Measurements from ENCODE around the gene STIL. TPM values are rescaled to one million over a fixed set of nuclear protein-coding genes. Genes with fewer than 3 reads are reported as not detected.
"Not testable (repeated sequence)": the region's sequence is repeated elsewhere in the genome, so short reads cannot be mapped to it uniquely, and the experiment has no call there.

The STIL gene
- total RNA-seq = 4.7 TPM

GRCh38 chr1:47313915-47314664 lies at the start of gene STIL:
Gene STIL (minus strand): TSS chr1:47314147. CDS start chr1:47310319, 3,828 bp downstream.
- Histone ChIP-seq H3K27me3 (ENCODE audit: control insufficient read depth in 3 of 3, insufficient read depth in 3 of 3, low read length in 3 of 3) (no peaks in the 10 kb centered on the region), H3K4me3 (ENCODE audit: low read length in 3 of 3) (peak within 1 kb of the TSS; percentile 85 to 90 (median 89)), H3K9me3 (ENCODE audit: control insufficient read depth in 3 of 3, low read length in 3 of 3) (no peaks in the 10 kb centered on the region), H3K4me1 (ENCODE audit: control insufficient read depth in 3 of 3, insufficient read depth in 3 of 3, low read length in 3 of 3) (peaks cover 6 to 8% (median 7%) of the 10 kb centered on the region in 3 donors), H3K9ac (ENCODE audit: low read depth in 1 of 3, low read length in 3 of 3) (peak within 1 kb of the TSS; percentile 73 to 81 (median 80)), H3K27ac (ENCODE audit: low read depth, low read length) (peak within 1 kb of the TSS; percentile 58), H3K36me3 (ENCODE audit: control insufficient read depth in 3 of 3, insufficient read depth in 3 of 3, low read length in 3 of 3) (no peaks in the 10 kb centered on the region)

- Histone ChIP-seq H3K27me3 (ENCODE audit: control insufficient read depth in 3 of 3, insufficient read depth in 3 of 3, low read length in 3 of 3) (no peaks in the 10 kb centered on the region), H3K9ac (ENCODE audit: low read depth in 1 of 3, low read length in 3 of 3) (no peak overlapping the region), H3K9me3 (ENCODE audit: control insufficient read depth in 3 of 3, low read length in 3 of 3) (no peaks in the 10 kb centered on the region), H3K4me1 (ENCODE audit: control insufficient read depth in 3 of 3, insufficient read depth in 3 of 3, low read length in 3 of 3) (peaks cover 0 to 2% (median 2%) of the 10 kb centered on the region in 3 donors), H3K4me3 (ENCODE audit: low read length in 3 of 3) (no peak overlapping the region), H3K27ac (ENCODE audit: low read depth, low read length) (no peak overlapping the region), H3K36me3 (ENCODE audit: control insufficient read depth in 3 of 3, insufficient read depth in 3 of 3, low read length in 3 of 3) (no peaks in the 10 kb centered on the region)
Measured at GRCh38 chr1:47362828-47363227, 48.9 kb upstream of the STIL start.

GRCh38 chr1:47361380-47361779 lies 47.4 kb upstream of the STIL start:
- peaks cover 0 to 2% (median 2%) of the 10 kb centered on the region in 3 donors for H3K4me1 ChIP-seq (ENCODE audit: control insufficient read depth in 3 of 3, insufficient read depth in 3 of 3, low read length in 3 of 3)

GRCh38 chr1:47351305-47351704 lies 37.4 kb upstream of the STIL start:
- H3K9ac ChIP-seq (ENCODE audit: low read depth in 1 of 3, low read length in 3 of 3) = no peak overlapping the region
- H3K27ac ChIP-seq (ENCODE audit: low read depth, low read length) = no peak overlapping the region
- H3K4me3 ChIP-seq (ENCODE audit: low read length in 3 of 3) = no peak overlapping the region
- H3K4me1 ChIP-seq (ENCODE audit: control insufficient read depth in 3 of 3, insufficient read depth in 3 of 3, low read length in 3 of 3) = no peaks in the 10 kb centered on the region
- no peaks in the 10 kb centered on the region for H3K9me3 ChIP-seq (ENCODE audit: control insufficient read depth in 3 of 3, low read length in 3 of 3)
- H3K27me3 ChIP-seq (ENCODE audit: control insufficient read depth in 3 of 3, insufficient read depth in 3 of 3, low read length in 3 of 3) = no peaks in the 10 kb centered on the region
- H3K36me3 ChIP-seq (ENCODE audit: control insufficient read depth in 3 of 3, insufficient read depth in 3 of 3, low read length in 3 of 3) = peaks cover 0 to 4% (median 0%) of the 10 kb centered on the region in 3 donors

More at GRCh38 chr1:47361380-47361779, 47.4 kb upstream of the STIL start:
- Histone ChIP-seq H3K27me3 (ENCODE audit: control insufficient read depth in 3 of 3, insufficient read depth in 3 of 3, low read length in 3 of 3) (no peaks in the 10 kb centered on the region), H3K4me3 (ENCODE audit: low read length in 3 of 3) (no peak overlapping the region), H3K9ac (ENCODE audit: low read depth in 1 of 3, low read length in 3 of 3) (no peak overlapping the region), H3K36me3 (ENCODE audit: control insufficient read depth in 3 of 3, insufficient read depth in 3 of 3, low read length in 3 of 3) (no peaks in the 10 kb centered on the region), H3K27ac (ENCODE audit: low read depth, low read length) (no peak overlapping the region), H3K9me3 (ENCODE audit: control insufficient read depth in 3 of 3, low read length in 3 of 3) (no peaks in the 10 kb centered on the region)

GRCh38 chr1:47348246-47348645 lies 34.3 kb upstream of the STIL start:
- Histone ChIP-seq H3K9ac (ENCODE audit: low read depth in 1 of 3, low read length in 3 of 3) (no peak overlapping the region), H3K4me1 (ENCODE audit: control insufficient read depth in 3 of 3, insufficient read depth in 3 of 3, low read length in 3 of 3) (no peaks in the 10 kb centered on the region), H3K9me3 (ENCODE audit: control insufficient read depth in 3 of 3, low read length in 3 of 3) (no peaks in the 10 kb centered on the region), H3K36me3 (ENCODE audit: control insufficient read depth in 3 of 3, insufficient read depth in 3 of 3, low read length in 3 of 3) (peaks cover 0 to 4% (median 0%) of the 10 kb centered on the region in 3 donors), H3K4me3 (ENCODE audit: low read length in 3 of 3) (no peak overlapping the region), H3K27ac (ENCODE audit: low read depth, low read length) (no peak overlapping the region), H3K27me3 (ENCODE audit: control insufficient read depth in 3 of 3, insufficient read depth in 3 of 3, low read length in 3 of 3) (no peaks in the 10 kb centered on the region)

- Histone ChIP-seq H3K9me3 (ENCODE audit: control insufficient read depth in 3 of 3, low read length in 3 of 3) (no peaks in the 10 kb centered on the region), H3K27me3 (ENCODE audit: control insufficient read depth in 3 of 3, insufficient read depth in 3 of 3, low read length in 3 of 3) (no peaks in the 10 kb centered on the region)
Measured at GRCh38 chr1:47347735-47348134, 33.8 kb upstream of the STIL start.

GRCh38 chr1:47346979-47347378 lies 33.0 kb upstream of the STIL start:
- not testable (repeated sequence) for H3K4me3 ChIP-seq (ENCODE audit: low read length in 3 of 3); H3K36me3 ChIP-seq (ENCODE audit: control insufficient read depth in 3 of 3, insufficient read depth in 3 of 3, low read length in 3 of 3); H3K4me1 ChIP-seq (ENCODE audit: control insufficient read depth in 3 of 3, insufficient read depth in 3 of 3, low read length in 3 of 3)

More at GRCh38 chr1:47347735-47348134, 33.8 kb upstream of the STIL start:
- H3K4me3 ChIP-seq (ENCODE audit: low read length in 3 of 3) = no peak overlapping the region
- H3K27ac ChIP-seq (ENCODE audit: low read depth, low read length) = no peak overlapping the region
- no peaks in the 10 kb centered on the region for H3K4me1 ChIP-seq (ENCODE audit: control insufficient read depth in 3 of 3, insufficient read depth in 3 of 3, low read length in 3 of 3)
- no peak overlapping the region for H3K9ac ChIP-seq (ENCODE audit: low read depth in 1 of 3, low read length in 3 of 3)
- peaks cover 0 to 4% (median 0%) of the 10 kb centered on the region in 3 donors for H3K36me3 ChIP-seq (ENCODE audit: control insufficient read depth in 3 of 3, insufficient read depth in 3 of 3, low read length in 3 of 3)

GRCh38 chr1:47340227-47340626 lies 26.3 kb upstream of the STIL start:
- no peaks in the 10 kb centered on the region for H3K36me3 ChIP-seq (ENCODE audit: control insufficient read depth in 3 of 3, insufficient read depth in 3 of 3, low read length in 3 of 3)
- H3K4me1 ChIP-seq (ENCODE audit: control insufficient read depth in 3 of 3, insufficient read depth in 3 of 3, low read length in 3 of 3) = peaks cover 2 to 12% (median 5%) of the 10 kb centered on the region in 3 donors
- H3K4me3 ChIP-seq (ENCODE audit: low read length in 3 of 3) = no peak overlapping the region
- H3K9ac ChIP-seq (ENCODE audit: low read depth in 1 of 3, low read length in 3 of 3) = no peak overlapping the region
- no peaks in the 10 kb centered on the region for H3K27me3 ChIP-seq (ENCODE audit: control insufficient read depth in 3 of 3, insufficient read depth in 3 of 3, low read length in 3 of 3)
- no peak overlapping the region for H3K27ac ChIP-seq (ENCODE audit: low read depth, low read length)
- no peaks in the 10 kb centered on the region for H3K9me3 ChIP-seq (ENCODE audit: control insufficient read depth in 3 of 3, low read length in 3 of 3)

More at GRCh38 chr1:47346979-47347378, 33.0 kb upstream of the STIL start:
- H3K9ac ChIP-seq (ENCODE audit: low read depth in 1 of 3, low read length in 3 of 3); H3K9me3 ChIP-seq (ENCODE audit: control insufficient read depth in 3 of 3, low read length in 3 of 3); H3K27ac ChIP-seq (ENCODE audit: low read depth, low read length); H3K27me3 ChIP-seq (ENCODE audit: control insufficient read depth in 3 of 3, insufficient read depth in 3 of 3, low read length in 3 of 3): not testable (repeated sequence)

GRCh38 chr1:47338249-47339077 lies 24.5 kb upstream of the STIL start:
- no peak overlapping the region for H3K4me3 ChIP-seq (ENCODE audit: low read length in 3 of 3)
- no peaks in the 10 kb centered on the region for H3K36me3 ChIP-seq (ENCODE audit: control insufficient read depth in 3 of 3, insufficient read depth in 3 of 3, low read length in 3 of 3)
- H3K9ac ChIP-seq (ENCODE audit: low read depth in 1 of 3, low read length in 3 of 3) = no peak overlapping the region
- H3K27me3 ChIP-seq (ENCODE audit: control insufficient read depth in 3 of 3, insufficient read depth in 3 of 3, low read length in 3 of 3) = no peaks in the 10 kb centered on the region
- no peak overlapping the region for H3K27ac ChIP-seq (ENCODE audit: low read depth, low read length)
- H3K9me3 ChIP-seq (ENCODE audit: control insufficient read depth in 3 of 3, low read length in 3 of 3) = no peaks in the 10 kb centered on the region
- peaks cover 6 to 23% (median 11%) of the 10 kb centered on the region in 3 donors for H3K4me1 ChIP-seq (ENCODE audit: control insufficient read depth in 3 of 3, insufficient read depth in 3 of 3, low read length in 3 of 3)

GRCh38 chr1:47337350-47337749 lies 23.4 kb upstream of the STIL start:
- Histone ChIP-seq H3K27me3 (ENCODE audit: control insufficient read depth in 3 of 3, insufficient read depth in 3 of 3, low read length in 3 of 3) (no peaks in the 10 kb centered on the region), H3K27ac (ENCODE audit: low read depth, low read length) (no peak overlapping the region), H3K36me3 (ENCODE audit: control insufficient read depth in 3 of 3, insufficient read depth in 3 of 3, low read length in 3 of 3) (no peaks in the 10 kb centered on the region), H3K9ac (ENCODE audit: low read depth in 1 of 3, low read length in 3 of 3) (no peak overlapping the region), H3K4me1 (ENCODE audit: control insufficient read depth in 3 of 3, insufficient read depth in 3 of 3, low read length in 3 of 3) (peaks cover 16 to 34% (median 20%) of the 10 kb centered on the region in 3 donors), H3K4me3 (ENCODE audit: low read length in 3 of 3) (no peak overlapping the region), H3K9me3 (ENCODE audit: control insufficient read depth in 3 of 3, low read length in 3 of 3) (no peaks in the 10 kb centered on the region)
